HepG2 (cell line): ENCODE data around the gene TLCD3B. TPM values are rescaled to one million over a fixed set of nuclear protein-coding genes. Genes with fewer than 3 reads are reported as not detected.
A peak's percentile ranks its signal among the peaks of the same experiment; 100 is the strongest.

ENCODE experiments used
- CBX2 ChIP-seq, 2 experiments: fragments of 200-600 bp in 1 of 2; sonication (generic); formaldehyde crosslinking in 1 of 2; IDR thresholded peaks; 2 replicates each; pipeline versions ENCODE4 v1.7.0 to v1.8.1; 2018 to 2022; ENCODE audit warnings: low read depth in 2 of 2, low read length in 1 of 2, mild to moderate bottlenecking in 1 of 2, missing genetic modification reagents in 1 of 2
- CBX5 ChIP-seq: sonication (generic); formaldehyde crosslinking; IDR thresholded peaks from 2 replicates; pipeline ENCODE4 v1.4.0; 2020; ENCODE audit warnings: missing genetic modification reagents, borderline replicate concordance
- IKZF1 ChIP-seq: fragments of 450-650 bp; IDR thresholded peaks from 2 replicates; pipeline ENCODE4 v1.7.1; 2016
- ISX ChIP-seq: sonication (generic); formaldehyde crosslinking; conservative IDR thresholded peaks from 2 replicates; pipeline ENCODE4 v1.5.0; 2020; ENCODE audit warnings: missing genetic modification reagents
- KDM4B ChIP-seq: sonication (generic); formaldehyde crosslinking; IDR thresholded peaks from 2 replicates; pipeline ENCODE4 v1.4.0; 2020; ENCODE audit warnings: missing genetic modification reagents
- MED13 ChIP-seq: sonication (generic); formaldehyde crosslinking; IDR thresholded peaks from 2 replicates; pipeline ENCODE4 v1.5.0; 2020; ENCODE audit warnings: missing genetic modification reagents
- MXI1 ChIP-seq: IDR thresholded peaks from 3 replicates; pipeline ENCODE4 v1.6.1; 2012; ENCODE audit warnings: low read depth, low read length, inconsistent platforms, borderline replicate concordance
- PITX1 ChIP-seq: sonication (generic); formaldehyde crosslinking; IDR thresholded peaks from 2 replicates; pipeline ENCODE4 v1.5.1; 2020; ENCODE audit warnings: mild to moderate bottlenecking, missing genetic modification reagents
- PLRG1 ChIP-seq: fragments of 450-650 bp; conservative IDR thresholded peaks from 2 replicates; pipeline ENCODE4 v1.6.1; 2016
- RBFOX2 ChIP-seq: fragments of 200-400 bp; formaldehyde crosslinking; IDR thresholded peaks from 2 replicates; pipeline ENCODE4 v1.6.1; 2017; ENCODE audit warnings: low read depth, mild to moderate bottlenecking, low read length
- REL ChIP-seq: sonication (generic); formaldehyde crosslinking; conservative IDR thresholded peaks from 2 replicates; pipeline ENCODE4 v1.8.0; 2022; ENCODE audit warnings: mild to moderate bottlenecking, missing genetic modification reagents, moderate library complexity
- SAFB2 ChIP-seq: sonication (generic); formaldehyde crosslinking; IDR thresholded peaks from 2 replicates; pipeline ENCODE4 v1.5.1; 2020; ENCODE audit warnings: missing genetic modification reagents, low read depth, mild to moderate bottlenecking, borderline replicate concordance
- SATB2 ChIP-seq: sonication (generic); formaldehyde crosslinking; IDR thresholded peaks from 2 replicates; pipeline ENCODE4 v1.5.0; 2020; ENCODE audit warnings: missing genetic modification reagents
- TBP ChIP-seq: sonication (generic); formaldehyde crosslinking; IDR thresholded peaks from 2 replicates; pipeline ENCODE4 v1.5.0; 2020; ENCODE audit warnings: missing genetic modification reagents
- ZNF12 ChIP-seq: sonication (generic); formaldehyde crosslinking; IDR thresholded peaks from 2 replicates; pipeline ENCODE4 v1.5.0; 2020; ENCODE audit warnings: missing genetic modification reagents
- ZNF317 ChIP-seq: sonication (generic); formaldehyde crosslinking; IDR thresholded peaks from 2 replicates; pipeline ENCODE4 v1.5.0; 2020; ENCODE audit warnings: mild to moderate bottlenecking, missing genetic modification reagents
- ZNF558 ChIP-seq: sonication (generic); formaldehyde crosslinking; IDR thresholded peaks from 2 replicates; pipeline ENCODE4 v1.9.0; 2022; ENCODE audit warnings: mild to moderate bottlenecking, missing genetic modification reagents, borderline replicate concordance
- ZNF792 ChIP-seq: IDR thresholded peaks from 2 replicates; pipeline ENCODE4 v1.6.1; 2016
- polyA plus RNA-seq, 8 experiments: library from polyadenylated mRNA; depleted of rRNA in 3 of 8; stranded (reverse) in 7 of 8; unstranded in 1 of 8; fragments of >200 nt; fragmentation: Illumina TruSeq in 4 of 8; extraction: Trizol in 4 of 8; gene quantifications; 2 replicates each; pipeline versions ENCODE4 v1.2.1 to v1.2.3, GENCODE V29; 2011 to 2016; ENCODE audit warnings: low read depth in 4 of 8, missing spikeins in 1 of 8, mixed read lengths in 1 of 8; ENCODE audit not compliant: insufficient read depth in 1 of 8
- total RNA-seq, 5 experiments: library from RNA; depleted of rRNA; stranded (reverse); fragments of >200 nt; fragmentation: Illumina TruSeq; extraction: Trizol; gene quantifications; 2 replicates each; pipeline ENCODE4 v1.2.3, GENCODE V29; 2016; ENCODE audit warnings: low read depth in 1 of 5
- TF ChIP-seq, protein P1 (sequence below): fragments of 450-650 bp; IDR thresholded peaks from 2 replicates; pipeline ENCODE4 v1.6.1; 2017
- TF ChIP-seq, protein P2 (sequence below): sonication (generic); formaldehyde crosslinking; conservative IDR thresholded peaks from 2 replicates; pipeline ENCODE4 v1.4.0; 2020; ENCODE audit warnings: missing genetic modification reagents
- TF ChIP-seq, protein P3 (sequence below): sonication (generic); formaldehyde crosslinking; IDR thresholded peaks from 2 replicates; pipeline ENCODE4 v1.5.0; 2020; ENCODE audit warnings: missing genetic modification reagents
- TF ChIP-seq, protein P4 (sequence below): sonication (generic); formaldehyde crosslinking; IDR thresholded peaks from 2 replicates; pipeline ENCODE4 v1.9.0; 2021; ENCODE audit warnings: missing genetic modification reagents, borderline replicate concordance

The TLCD3B gene
- total and polyA plus RNA-seq, 2 of the 13 experiments (the other 11 are each of a cell fraction or from before 2014, with no cell fraction given), result not detected

DNA sequence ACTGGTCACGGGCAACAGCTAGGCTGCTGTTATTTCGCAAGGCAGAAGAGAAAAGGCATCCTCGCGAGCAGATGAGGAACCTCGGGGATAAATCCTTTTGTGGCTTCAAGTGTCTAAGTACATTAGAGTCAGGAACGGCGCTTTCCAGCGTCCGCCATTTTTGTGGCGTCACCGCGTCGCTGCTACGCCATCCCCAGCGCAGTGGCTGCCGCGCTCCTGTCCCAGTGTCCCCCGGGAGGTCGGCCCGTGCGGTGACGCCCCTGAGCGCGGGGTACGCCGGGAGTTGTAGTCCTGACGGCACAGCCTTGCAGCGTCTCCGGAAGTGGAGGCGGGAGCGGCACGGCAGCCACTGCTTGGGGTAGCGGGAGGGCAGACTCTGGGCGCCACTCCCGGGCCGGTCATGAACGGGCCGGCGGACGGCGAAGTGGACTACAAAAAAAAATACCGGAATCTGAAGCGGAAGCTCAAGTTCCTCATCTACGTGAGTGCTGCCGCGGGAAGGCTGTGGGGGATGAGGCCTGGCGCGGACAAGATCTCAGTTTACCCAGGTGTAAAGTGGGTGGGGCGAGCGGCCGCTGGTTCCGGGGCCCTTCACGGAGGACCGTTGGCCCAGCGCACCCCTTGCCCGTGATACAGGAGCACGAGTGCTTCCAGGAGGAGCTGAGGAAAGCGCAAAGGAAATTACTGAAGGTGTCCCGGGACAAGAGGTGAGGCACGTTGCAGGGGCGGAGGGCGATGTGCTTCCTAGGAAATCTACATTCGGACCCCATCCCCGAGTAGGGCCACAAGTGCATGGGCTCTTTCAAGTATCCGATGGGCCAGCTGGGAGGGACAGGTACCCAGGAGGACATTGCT lies 34.9 kb downstream of the TLCD3B start, which contains the start of gene INO80E (continued):
- TF ChIP-seq, protein P1, sequence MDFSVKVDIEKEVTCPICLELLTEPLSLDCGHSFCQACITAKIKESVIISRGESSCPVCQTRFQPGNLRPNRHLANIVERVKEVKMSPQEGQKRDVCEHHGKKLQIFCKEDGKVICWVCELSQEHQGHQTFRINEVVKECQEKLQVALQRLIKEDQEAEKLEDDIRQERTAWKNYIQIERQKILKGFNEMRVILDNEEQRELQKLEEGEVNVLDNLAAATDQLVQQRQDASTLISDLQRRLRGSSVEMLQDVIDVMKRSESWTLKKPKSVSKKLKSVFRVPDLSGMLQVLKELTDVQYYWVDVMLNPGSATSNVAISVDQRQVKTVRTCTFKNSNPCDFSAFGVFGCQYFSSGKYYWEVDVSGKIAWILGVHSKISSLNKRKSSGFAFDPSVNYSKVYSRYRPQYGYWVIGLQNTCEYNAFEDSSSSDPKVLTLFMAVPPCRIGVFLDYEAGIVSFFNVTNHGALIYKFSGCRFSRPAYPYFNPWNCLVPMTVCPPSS, result no peak
- TF ChIP-seq CBX5 (CRISPR knock-in tag) (no peak; the same call in 1 of the 2 replicates), ZNF12 (CRISPR knock-in tag) (peak; percentile 54; the same call in 1 of the 2 replicates), TBP (CRISPR knock-in tag) (peak; percentile 96; the same call in 1 of the 2 replicates), ZNF792 (CRISPR knock-in tag) (peak; percentile 80; the same call in 1 of the 2 replicates), SAFB2 (0 out of 2 replicates have a peak, but pooled peaks have one; percentile 36), IKZF1 (no peak), ISX (no peak), MED13 (CRISPR knock-in tag) (peak; percentile 38), KDM4B (CRISPR knock-in tag) (peak; percentile 61), RBFOX2 (peak; percentile 94), MXI1 (peak; percentile 79; the same call in 1 of the 3 replicates), SATB2 (CRISPR knock-in tag) (0 out of 2 replicates have a peak, but pooled peaks have one; percentile 7), ZNF558 (peak; percentile 97), CBX2 (IDR thresholded peaks at IDR 0.05; ENCODE audit: low read depth, low read length) (no peak), CBX2 (CRISPR knock-in tag; IDR thresholded peaks at IDR 0.05; ENCODE audit: low read depth) (no peak), ZNF317 (CRISPR knock-in tag) (peak; percentile 67), REL (CRISPR knock-in tag) (no peak; the same call in 1 of the 2 replicates), PLRG1 (no peak), PITX1 (CRISPR knock-in tag) (peak; percentile 68)
- TF ChIP-seq, protein P2, sequence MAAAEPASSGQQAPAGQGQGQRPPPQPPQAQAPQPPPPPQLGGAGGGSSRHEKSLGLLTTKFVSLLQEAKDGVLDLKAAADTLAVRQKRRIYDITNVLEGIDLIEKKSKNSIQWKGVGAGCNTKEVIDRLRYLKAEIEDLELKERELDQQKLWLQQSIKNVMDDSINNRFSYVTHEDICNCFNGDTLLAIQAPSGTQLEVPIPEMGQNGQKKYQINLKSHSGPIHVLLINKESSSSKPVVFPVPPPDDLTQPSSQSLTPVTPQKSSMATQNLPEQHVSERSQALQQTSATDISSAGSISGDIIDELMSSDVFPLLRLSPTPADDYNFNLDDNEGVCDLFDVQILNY (CRISPR knock-in tag), result no peak; the same call in 1 of the 2 replicates
- TF ChIP-seq, protein P3, sequence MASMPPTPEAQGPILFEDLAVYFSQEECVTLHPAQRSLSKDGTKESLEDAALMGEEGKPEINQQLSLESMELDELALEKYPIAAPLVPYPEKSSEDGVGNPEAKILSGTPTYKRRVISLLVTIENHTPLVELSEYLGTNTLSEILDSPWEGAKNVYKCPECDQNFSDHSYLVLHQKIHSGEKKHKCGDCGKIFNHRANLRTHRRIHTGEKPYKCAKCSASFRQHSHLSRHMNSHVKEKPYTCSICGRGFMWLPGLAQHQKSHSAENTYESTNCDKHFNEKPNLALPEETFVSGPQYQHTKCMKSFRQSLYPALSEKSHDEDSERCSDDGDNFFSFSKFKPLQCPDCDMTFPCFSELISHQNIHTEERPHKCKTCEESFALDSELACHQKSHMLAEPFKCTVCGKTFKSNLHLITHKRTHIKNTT (CRISPR knock-in tag), result peak; percentile 81; the same call in 1 of the 2 replicates
- TF ChIP-seq, protein P4, sequence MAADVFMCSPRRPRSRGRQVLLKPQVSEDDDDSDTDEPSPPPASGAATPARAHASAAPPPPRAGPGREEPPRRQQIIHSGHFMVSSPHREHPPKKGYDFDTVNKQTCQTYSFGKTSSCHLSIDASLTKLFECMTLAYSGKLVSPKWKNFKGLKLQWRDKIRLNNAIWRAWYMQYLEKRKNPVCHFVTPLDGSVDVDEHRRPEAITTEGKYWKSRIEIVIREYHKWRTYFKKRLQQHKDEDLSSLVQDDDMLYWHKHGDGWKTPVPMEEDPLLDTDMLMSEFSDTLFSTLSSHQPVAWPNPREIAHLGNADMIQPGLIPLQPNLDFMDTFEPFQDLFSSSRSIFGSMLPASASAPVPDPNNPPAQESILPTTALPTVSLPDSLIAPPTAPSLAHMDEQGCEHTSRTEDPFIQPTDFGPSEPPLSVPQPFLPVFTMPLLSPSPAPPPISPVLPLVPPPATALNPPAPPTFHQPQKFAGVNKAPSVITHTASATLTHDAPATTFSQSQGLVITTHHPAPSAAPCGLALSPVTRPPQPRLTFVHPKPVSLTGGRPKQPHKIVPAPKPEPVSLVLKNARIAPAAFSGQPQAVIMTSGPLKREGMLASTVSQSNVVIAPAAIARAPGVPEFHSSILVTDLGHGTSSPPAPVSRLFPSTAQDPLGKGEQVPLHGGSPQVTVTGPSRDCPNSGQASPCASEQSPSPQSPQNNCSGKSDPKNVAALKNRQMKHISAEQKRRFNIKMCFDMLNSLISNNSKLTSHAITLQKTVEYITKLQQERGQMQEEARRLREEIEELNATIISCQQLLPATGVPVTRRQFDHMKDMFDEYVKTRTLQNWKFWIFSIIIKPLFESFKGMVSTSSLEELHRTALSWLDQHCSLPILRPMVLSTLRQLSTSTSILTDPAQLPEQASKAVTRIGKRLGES, result peak; percentile 14; the same call in 1 of the 2 replicates
